GM12878 (cell line): ENCODE data around the gene MMD2.

Experiments
- GABPA ChIP-seq: IDR thresholded peaks from 2 replicates; pipeline ENCODE4 v1.6.1; 2014; ENCODE audit warnings: antibody characterized with exemption, low read depth, mild to moderate bottlenecking, inconsistent platforms
- MYC ChIP-seq: IDR thresholded peaks from 2 replicates; pipeline ENCODE4 v1.6.1; 2011; ENCODE audit warnings: mild to moderate bottlenecking, low read length, moderate library complexity, inconsistent platforms; ENCODE audit not compliant: insufficient read depth, insufficient replicate concordance, insufficient read length, severe bottlenecking
- TAF1 ChIP-seq: IDR thresholded peaks from 2 replicates; pipeline ENCODE4 v1.6.1; 2011; ENCODE audit warnings: mild to moderate bottlenecking, low read depth, low read length, borderline replicate concordance
- TBL1XR1 ChIP-seq: IDR thresholded peaks from 2 replicates; pipeline ENCODE4 v1.6.1; 2012; ENCODE audit warnings: low read depth, low read length, improper control_type of control experiment
- ZNF207 ChIP-seq: fragments of 450-650 bp; IDR thresholded peaks from 2 replicates; pipeline ENCODE4 v1.6.1; 2014; ENCODE audit warnings: antibody characterized with exemption, mild to moderate bottlenecking, borderline replicate concordance
- TF ChIP-seq, protein P1 (sequence below): IDR thresholded peaks from 2 replicates; pipeline ENCODE4 v1.6.1; 2011; ENCODE audit warnings: mild to moderate bottlenecking, low read depth, low read length, moderate library complexity; ENCODE audit not compliant: insufficient replicate concordance
- TF ChIP-seq, protein P2 (sequence below): IDR thresholded peaks from 2 replicates; pipeline ENCODE4 v1.6.1; 2012; ENCODE audit warnings: low read depth, low read length, improper control_type of control experiment

DNA sequence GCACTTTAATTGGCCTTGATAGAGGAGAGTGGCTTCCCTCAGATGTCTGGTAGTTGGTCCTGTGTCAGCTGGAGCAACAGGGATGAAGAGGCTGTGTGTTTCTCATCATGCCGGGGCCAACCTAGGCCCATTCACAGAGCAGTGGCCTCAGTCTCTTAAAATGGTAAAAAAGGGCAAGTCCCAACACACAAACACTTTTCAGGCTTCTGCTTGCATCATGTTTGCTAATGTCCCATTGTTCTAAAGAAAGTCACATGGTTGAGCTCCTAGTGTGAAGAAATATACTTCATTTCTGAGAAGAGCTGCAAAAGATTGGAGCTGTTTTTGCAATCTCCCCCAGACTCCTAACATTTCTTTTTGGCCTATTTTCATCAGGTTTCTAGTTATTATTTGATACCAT lies 46.1 kb upstream of the MMD2 start:
- TF ChIP-seq, protein P1, sequence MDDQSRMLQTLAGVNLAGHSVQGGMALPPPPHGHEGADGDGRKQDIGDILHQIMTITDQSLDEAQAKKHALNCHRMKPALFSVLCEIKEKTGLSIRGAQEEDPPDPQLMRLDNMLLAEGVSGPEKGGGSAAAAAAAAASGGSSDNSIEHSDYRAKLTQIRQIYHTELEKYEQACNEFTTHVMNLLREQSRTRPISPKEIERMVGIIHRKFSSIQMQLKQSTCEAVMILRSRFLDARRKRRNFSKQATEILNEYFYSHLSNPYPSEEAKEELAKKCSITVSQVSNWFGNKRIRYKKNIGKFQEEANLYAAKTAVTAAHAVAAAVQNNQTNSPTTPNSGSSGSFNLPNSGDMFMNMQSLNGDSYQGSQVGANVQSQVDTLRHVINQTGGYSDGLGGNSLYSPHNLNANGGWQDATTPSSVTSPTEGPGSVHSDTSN = no peak
- no peak for TF ChIP-seq ZNF207
- no peak for TF ChIP-seq TAF1
- no peak for TF ChIP-seq GABPA
- TF ChIP-seq MYC = no peak
- TF ChIP-seq TBL1XR1 = no peak
- TF ChIP-seq, protein P2, sequence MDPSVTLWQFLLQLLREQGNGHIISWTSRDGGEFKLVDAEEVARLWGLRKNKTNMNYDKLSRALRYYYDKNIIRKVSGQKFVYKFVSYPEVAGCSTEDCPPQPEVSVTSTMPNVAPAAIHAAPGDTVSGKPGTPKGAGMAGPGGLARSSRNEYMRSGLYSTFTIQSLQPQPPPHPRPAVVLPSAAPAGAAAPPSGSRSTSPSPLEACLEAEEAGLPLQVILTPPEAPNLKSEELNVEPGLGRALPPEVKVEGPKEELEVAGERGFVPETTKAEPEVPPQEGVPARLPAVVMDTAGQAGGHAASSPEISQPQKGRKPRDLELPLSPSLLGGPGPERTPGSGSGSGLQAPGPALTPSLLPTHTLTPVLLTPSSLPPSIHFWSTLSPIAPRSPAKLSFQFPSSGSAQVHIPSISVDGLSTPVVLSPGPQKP = no peak
